SU-DHL-6 (cell line): ENCODE data around the gene KRT71.

Experiments
- H2AFZ ChIP-seq: fragments of 200-600 bp; sonication (generic); 2 replicates; pipeline ENCODE4 v1.6.1; 2014; ENCODE audit warnings: low read depth, mild to moderate bottlenecking, moderate library complexity, mixed read lengths, antibody characterized with exemption, low read length; ENCODE audit not compliant: severe bottlenecking
- H3F3A ChIP-seq: fragments of 200-600 bp; shearing (Covaris generic); 2 replicates; pipeline ENCODE4 v1.6.0; 2016; ENCODE audit warnings: antibody characterized with exemption, mild to moderate bottlenecking; ENCODE audit not compliant: insufficient read depth
- H3K27ac ChIP-seq: fragments of 200-600 bp; sonication (generic); 2 replicates; pipeline ENCODE4 v1.5.1; 2016; ENCODE audit warnings: low read depth, mild to moderate bottlenecking, low read length, moderate library complexity, mixed read lengths
- H3K27me3 ChIP-seq: fragments of 200-600 bp; sonication (generic), shearing (Covaris generic); 2 replicates; pipeline ENCODE4 v1.6.0; 2014; ENCODE audit warnings: mild to moderate bottlenecking, low read length
- H3K36me3 ChIP-seq: fragments of 200-600 bp; sonication (generic); 2 replicates; pipeline ENCODE4 v1.6.1; 2014; ENCODE audit warnings: mild to moderate bottlenecking, low read length, mixed read lengths
- H3K4me2 ChIP-seq: fragments of 300-600, 200-600 bp; shearing (Covaris generic), sonication (generic); 2 replicates; pipeline ENCODE4 v1.6.0; 2014; ENCODE audit warnings: low read length, low read depth, mild to moderate bottlenecking; ENCODE audit not compliant: poor library complexity, severe bottlenecking
- H3K4me3 ChIP-seq: fragments of 200-600 bp; sonication (generic); 2 replicates; pipeline ENCODE4 v1.5.1; 2014; ENCODE audit warnings: antibody characterized with exemption, low read length, mild to moderate bottlenecking, mixed read lengths; ENCODE audit not compliant: insufficient read depth, poor library complexity, severe bottlenecking
- H3K79me2 ChIP-seq: fragments of 200-600 bp; sonication (generic); 2 replicates; pipeline ENCODE4 v1.6.1; 2014; ENCODE audit warnings: mild to moderate bottlenecking, low read length, moderate library complexity; ENCODE audit not compliant: insufficient read depth
- H3K9ac ChIP-seq: fragments of 200-600 bp; sonication (generic); 2 replicates; pipeline ENCODE4 v1.7.0; 2014; ENCODE audit warnings: mild to moderate bottlenecking, low read length
- H3K9me2 ChIP-seq: fragments of 200-600 bp; sonication (generic); replicated peaks from 2 replicates; pipeline ENCODE4 v1.6.1; 2014; ENCODE audit warnings: low read length; ENCODE audit not compliant: insufficient read depth
- H3K9me3 ChIP-seq: fragments of 200-600 bp; sonication (generic); 2 replicates; pipeline ENCODE4 v1.6.1; 2014; ENCODE audit warnings: low read length, mixed read lengths; ENCODE audit not compliant: insufficient read depth
- H4K20me1 ChIP-seq: fragments of 200-600 bp; sonication (generic); 2 replicates; pipeline ENCODE4 v1.6.1; 2014; ENCODE audit warnings: low read depth, mild to moderate bottlenecking, antibody characterized with exemption, low read length, moderate library complexity, mixed read lengths
- CTCF ChIP-seq: fragments of 200-600 bp; sonication (generic); IDR thresholded peaks from one replicate; pipeline ENCODE4 v1.5.1; 2017; ENCODE audit warnings: antibody characterized with exemption, mild to moderate bottlenecking, low read length, moderate library complexity; ENCODE audit not compliant: insufficient read depth, poor library complexity, severe bottlenecking
- EZH2phosphoT487 ChIP-seq: fragments of 200-600 bp; sonication (generic), shearing (Covaris generic); conservative IDR thresholded peaks from 2 replicates; pipeline ENCODE4 v1.6.1; 2018; ENCODE audit warnings: mild to moderate bottlenecking, antibody characterized with exemption, low read length, moderate library complexity, mixed read lengths

KRT71 gene

GRCh38 chr12:52552055-52552454, 890 bp downstream of the KRT71 start:
- no peaks in the 10 kb centered on the region for H3F3A ChIP-seq
- H3K27me3 ChIP-seq, result no peaks in the 10 kb centered on the region

GRCh38 chr12:52551216-52551865, 1.6 kb downstream of the KRT71 start:
- no peaks in the 10 kb centered on the region for H3K79me2 ChIP-seq
- no peak overlapping the region for H3K9ac ChIP-seq
- H3K4me2 ChIP-seq, result no peak overlapping the region
- no peaks in the 10 kb centered on the region for H3K36me3 ChIP-seq
- H4K20me1 ChIP-seq, result no peaks in the 10 kb centered on the region
- H3K4me3 ChIP-seq, result no peak overlapping the region
- no peaks in the 10 kb centered on the region for H3K9me2 ChIP-seq
- TF ChIP-seq EZH2phosphoT487 (no peak), CTCF (no peak)
- H3K9me3 ChIP-seq, result no peaks in the 10 kb centered on the region
- no peak overlapping the region for H2AFZ ChIP-seq
- no peaks in the 10 kb centered on the region for H3F3A ChIP-seq
- no peaks in the 10 kb centered on the region for H3K27me3 ChIP-seq
- no peak overlapping the region for H3K27ac ChIP-seq

More at GRCh38 chr12:52552055-52552454, 890 bp downstream of the KRT71 start:
- no peak overlapping the region for H3K4me3 ChIP-seq
- no peaks in the 10 kb centered on the region for H3K9me2 ChIP-seq
- no peaks in the 10 kb centered on the region for H3K9me3 ChIP-seq
- H3K27ac ChIP-seq, result no peak overlapping the region
- TF ChIP-seq CTCF, result no peak
- no peak for TF ChIP-seq EZH2phosphoT487
- H2AFZ ChIP-seq, result no peak overlapping the region
- no peaks in the 10 kb centered on the region for H4K20me1 ChIP-seq
- no peaks in the 10 kb centered on the region for H3K36me3 ChIP-seq
- H3K79me2 ChIP-seq, result no peaks in the 10 kb centered on the region
- no peak overlapping the region for H3K9ac ChIP-seq
- H3K4me2 ChIP-seq, result no peak overlapping the region

DNA sequence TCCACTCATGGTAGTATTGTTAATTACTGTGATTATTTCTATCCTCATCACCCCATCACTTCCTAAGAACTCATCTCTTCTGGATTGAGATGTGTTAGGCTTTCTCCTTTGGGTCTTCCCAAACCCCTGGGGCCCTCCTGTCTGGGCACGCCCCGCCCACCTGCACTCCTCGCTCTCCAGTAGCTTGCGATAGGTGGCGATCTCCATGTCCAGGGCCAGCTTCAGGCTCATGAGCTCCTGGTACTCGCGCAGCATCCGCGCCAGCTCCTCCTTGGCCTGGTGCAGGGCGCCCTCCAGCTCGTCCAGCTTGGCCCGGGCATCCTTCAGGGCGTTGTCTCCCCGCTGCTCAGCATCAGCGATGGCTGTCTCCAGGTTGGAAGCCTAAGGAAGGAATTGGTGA, 6.8 kb downstream of the KRT71 start:
- Histone ChIP-seq H3K9me2 (no peaks in the 10 kb centered on the region), H3K4me2 (no peak overlapping the region), H3K4me3 (no peak overlapping the region), H3K9ac (no peak overlapping the region), H2AFZ (no peak overlapping the region), H3K27me3 (no peaks in the 10 kb centered on the region), H4K20me1 (no peaks in the 10 kb centered on the region), H3K27ac (no peak overlapping the region), H3F3A (no peaks in the 10 kb centered on the region), H3K79me2 (no peaks in the 10 kb centered on the region), H3K36me3 (no peaks in the 10 kb centered on the region), H3K9me3 (no peaks in the 10 kb centered on the region)
- TF ChIP-seq CTCF (no peak), EZH2phosphoT487 (no peak)
